Mucosa of descending colon (tissue), 3 donors: Measurements from ENCODE around the gene GALNT13. TPM values are rescaled to one million over a fixed set of nuclear protein-coding genes. Genes with fewer than 3 reads are reported as not detected.

Source experiments
- ATAC-seq: fragments of 200-7000 bp; cut with Tn5 transposase; one replicate; pipeline ENCODE4 v1.9.1; 2020; ENCODE audit warnings: mild to moderate bottlenecking, moderate library complexity
- DNase-seq, 3 donors: peaks; one replicate each; pipeline ENCODE4 v3.0.0-alpha.2; 2020
- H3K36me3 ChIP-seq: fragments of 200-600 bp; one replicate; pipeline ENCODE4 v1.8.0; 2021; ENCODE audit warnings: low read depth, mild to moderate bottlenecking
- H3K4me1 ChIP-seq: fragments of 200-600 bp; one replicate; pipeline ENCODE4 v1.8.0; 2021; ENCODE audit warnings: low read depth, mild to moderate bottlenecking
- H3K4me3 ChIP-seq: fragments of 200-600 bp; one replicate; pipeline ENCODE4 v1.8.0; 2021; ENCODE audit warnings: mild to moderate bottlenecking
- H3K9me3 ChIP-seq: fragments of 200-600 bp; one replicate; pipeline ENCODE4 v1.8.0; 2021; ENCODE audit warnings: mild to moderate bottlenecking
- intact Hi-C, 2 donors: fragments of 100-400 bp; cut with DNase I in 1 of 2; cut with micrococcal nuclease in 1 of 2; formaldehyde crosslinking; loops; one replicate each; pipeline versions ENCODE4 v1.11.0 to v1.11.1; 2022; cut with DNase I, micrococcal nuclease
- total RNA-seq, 3 donors: library from RNA; stranded (reverse); fragmentation: NEBNext Ultra II Directional in 2 of 3; extraction: Animal tissue kit (Norgen Biotek cat#: 25700) in 2 of 3; gene quantifications; one replicate each; pipeline versions ENCODE4 v1.2.1 to v1.2.4, GENCODE V29; 2021 to 2023
- TF ChIP-seq, protein P1 (sequence below): fragments of 200-600 bp; IDR thresholded peaks from one replicate; pipeline ENCODE4 v1.8.0; 2022; ENCODE audit warnings: antibody characterized with exemption, mild to moderate bottlenecking
- donor health status: DM: no; HTN: no; CAD: no; lungs with moderate emphysema.
- donor health status: DM: no; HTN: no; CAD: no.
- donor health status: DM: no; HTN: yes; CAD: no.

Gene GALNT13
- total RNA-seq, 3 donors from 2014 or later, result 0.23 to 1.5 (median 1.0) TPM

DNA sequence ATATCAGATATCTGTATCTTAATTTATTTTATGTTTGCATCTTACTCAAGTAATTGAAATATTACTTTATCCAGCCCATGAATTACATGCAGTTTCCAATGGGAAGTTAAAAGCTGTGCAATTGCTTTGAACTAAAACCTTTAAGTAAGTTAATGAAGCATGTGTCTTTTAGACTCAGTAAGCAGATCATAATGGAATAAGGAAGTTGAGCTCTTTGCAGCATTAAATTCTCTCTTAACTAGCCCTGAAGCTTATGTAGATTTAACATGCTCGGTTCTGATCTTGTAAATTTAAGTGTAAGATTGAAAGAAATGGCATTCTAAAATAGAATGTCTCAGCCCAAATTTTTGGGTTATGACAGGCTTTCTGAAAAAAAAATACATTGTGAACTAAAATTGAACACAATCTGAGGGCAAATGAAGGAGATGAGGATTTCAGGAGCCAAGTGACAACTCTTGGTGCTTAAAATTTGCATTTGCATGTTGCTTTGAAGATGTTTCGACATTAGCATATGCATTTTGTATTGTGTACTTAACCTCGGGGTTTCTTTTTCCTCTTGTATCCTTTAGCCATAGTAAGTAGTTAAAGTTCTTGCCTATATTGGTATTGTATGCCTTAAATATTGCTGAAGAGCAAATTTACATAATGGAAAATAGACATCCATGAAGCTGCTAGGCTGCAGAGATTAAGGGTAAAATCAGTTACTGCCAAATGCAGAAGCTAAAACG is 529.0 kb downstream of the GALNT13 start:
- DNase-seq, result no peak
- H3K9me3 ChIP-seq, result no peaks in the 10 kb centered on the region
- H3K4me3 ChIP-seq, result no peak overlapping the region
- TF ChIP-seq, protein P1, sequence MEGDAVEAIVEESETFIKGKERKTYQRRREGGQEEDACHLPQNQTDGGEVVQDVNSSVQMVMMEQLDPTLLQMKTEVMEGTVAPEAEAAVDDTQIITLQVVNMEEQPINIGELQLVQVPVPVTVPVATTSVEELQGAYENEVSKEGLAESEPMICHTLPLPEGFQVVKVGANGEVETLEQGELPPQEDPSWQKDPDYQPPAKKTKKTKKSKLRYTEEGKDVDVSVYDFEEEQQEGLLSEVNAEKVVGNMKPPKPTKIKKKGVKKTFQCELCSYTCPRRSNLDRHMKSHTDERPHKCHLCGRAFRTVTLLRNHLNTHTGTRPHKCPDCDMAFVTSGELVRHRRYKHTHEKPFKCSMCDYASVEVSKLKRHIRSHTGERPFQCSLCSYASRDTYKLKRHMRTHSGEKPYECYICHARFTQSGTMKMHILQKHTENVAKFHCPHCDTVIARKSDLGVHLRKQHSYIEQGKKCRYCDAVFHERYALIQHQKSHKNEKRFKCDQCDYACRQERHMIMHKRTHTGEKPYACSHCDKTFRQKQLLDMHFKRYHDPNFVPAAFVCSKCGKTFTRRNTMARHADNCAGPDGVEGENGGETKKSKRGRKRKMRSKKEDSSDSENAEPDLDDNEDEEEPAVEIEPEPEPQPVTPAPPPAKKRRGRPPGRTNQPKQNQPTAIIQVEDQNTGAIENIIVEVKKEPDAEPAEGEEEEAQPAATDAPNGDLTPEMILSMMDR, result no peak
- intact Hi-C loops, result no loop called here
- ATAC-seq, result no peak
- H3K36me3 ChIP-seq, result no peaks in the 10 kb centered on the region
- H3K4me1 ChIP-seq, result no peaks in the 10 kb centered on the region

GRCh38 chr2:154402213-154402612 is 530.5 kb downstream of the GALNT13 start:
- Histone ChIP-seq H3K4me1 (no peaks in the 10 kb centered on the region), H3K9me3 (no peaks in the 10 kb centered on the region), H3K4me3 (no peak overlapping the region), H3K36me3 (no peaks in the 10 kb centered on the region)
- intact Hi-C loops, result no loop called here
- TF ChIP-seq, protein P1, result no peak
- ATAC-seq, result no peak
- DNase-seq, result no peak

DNA sequence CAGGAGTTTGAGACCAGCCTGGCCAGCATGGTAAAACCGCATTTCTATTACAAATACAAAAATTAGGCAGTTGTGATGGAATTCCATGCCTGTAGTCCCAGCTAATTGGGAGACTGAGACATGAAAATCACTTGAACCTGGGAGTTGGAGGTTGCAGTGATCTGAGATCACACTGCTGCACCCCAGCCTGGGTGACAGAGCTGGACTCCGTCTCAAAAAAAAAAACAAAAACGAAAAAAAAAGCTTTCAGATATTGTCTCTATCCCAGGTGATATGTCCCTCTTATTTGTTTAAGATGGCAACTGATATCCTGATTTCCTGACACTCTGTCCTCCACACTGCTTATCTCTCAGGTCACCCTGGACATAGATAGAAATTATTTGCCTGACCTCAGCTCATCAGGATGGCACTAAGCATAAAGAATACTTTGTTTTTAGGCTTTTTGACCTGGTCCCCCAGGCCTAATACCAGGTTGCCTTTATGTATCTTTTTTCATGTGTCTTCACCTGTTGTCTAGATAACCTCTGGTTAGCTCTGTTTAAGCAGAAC is 531.6 kb downstream of the GALNT13 start:
- ATAC-seq, result no peak
- Histone ChIP-seq H3K4me3 (no peak overlapping the region), H3K4me1 (no peaks in the 10 kb centered on the region), H3K36me3 (no peaks in the 10 kb centered on the region), H3K9me3 (no peaks in the 10 kb centered on the region)
- TF ChIP-seq, protein P1, result no peak
- no peak for DNase-seq
- intact Hi-C loops, result no loop called here

GRCh38 chr2:154408786-154409185 is 537.1 kb downstream of the GALNT13 start:
- no peaks in the 10 kb centered on the region for H3K9me3 ChIP-seq
- no peak for DNase-seq
- no peaks in the 10 kb centered on the region for H3K36me3 ChIP-seq
- intact Hi-C loops, result no loop called here
- no peak for ATAC-seq
- H3K4me1 ChIP-seq, result no peaks in the 10 kb centered on the region
- no peak overlapping the region for H3K4me3 ChIP-seq
- TF ChIP-seq, protein P1, result no peak

GRCh38 chr2:154422251-154422650 is 550.5 kb downstream of the GALNT13 start:
- Histone ChIP-seq H3K4me3 (no peak overlapping the region), H3K9me3 (no peaks in the 10 kb centered on the region), H3K4me1 (no peaks in the 10 kb centered on the region), H3K36me3 (no peaks in the 10 kb centered on the region)
- DNase-seq (no peak), ATAC-seq (no peak)
- TF ChIP-seq, protein P1, result no peak
- intact Hi-C loops, result no loop called here
